HG02759 (cell line): ENCODE measurements around the gene ST6GAL2.

Experiments used
- ATAC-seq: cut with Tn5 transposase; IDR thresholded peaks from one replicate; pipeline ENCODE4 v1.9.1; 2021; ENCODE audit warnings: mild to moderate bottlenecking, moderate library complexity; ENCODE audit not compliant: unreplicated experiment

The ST6GAL2 gene, protein sequence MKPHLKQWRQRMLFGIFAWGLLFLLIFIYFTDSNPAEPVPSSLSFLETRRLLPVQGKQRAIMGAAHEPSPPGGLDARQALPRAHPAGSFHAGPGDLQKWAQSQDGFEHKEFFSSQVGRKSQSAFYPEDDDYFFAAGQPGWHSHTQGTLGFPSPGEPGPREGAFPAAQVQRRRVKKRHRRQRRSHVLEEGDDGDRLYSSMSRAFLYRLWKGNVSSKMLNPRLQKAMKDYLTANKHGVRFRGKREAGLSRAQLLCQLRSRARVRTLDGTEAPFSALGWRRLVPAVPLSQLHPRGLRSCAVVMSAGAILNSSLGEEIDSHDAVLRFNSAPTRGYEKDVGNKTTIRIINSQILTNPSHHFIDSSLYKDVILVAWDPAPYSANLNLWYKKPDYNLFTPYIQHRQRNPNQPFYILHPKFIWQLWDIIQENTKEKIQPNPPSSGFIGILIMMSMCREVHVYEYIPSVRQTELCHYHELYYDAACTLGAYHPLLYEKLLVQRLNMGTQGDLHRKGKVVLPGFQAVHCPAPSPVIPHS

DNA sequence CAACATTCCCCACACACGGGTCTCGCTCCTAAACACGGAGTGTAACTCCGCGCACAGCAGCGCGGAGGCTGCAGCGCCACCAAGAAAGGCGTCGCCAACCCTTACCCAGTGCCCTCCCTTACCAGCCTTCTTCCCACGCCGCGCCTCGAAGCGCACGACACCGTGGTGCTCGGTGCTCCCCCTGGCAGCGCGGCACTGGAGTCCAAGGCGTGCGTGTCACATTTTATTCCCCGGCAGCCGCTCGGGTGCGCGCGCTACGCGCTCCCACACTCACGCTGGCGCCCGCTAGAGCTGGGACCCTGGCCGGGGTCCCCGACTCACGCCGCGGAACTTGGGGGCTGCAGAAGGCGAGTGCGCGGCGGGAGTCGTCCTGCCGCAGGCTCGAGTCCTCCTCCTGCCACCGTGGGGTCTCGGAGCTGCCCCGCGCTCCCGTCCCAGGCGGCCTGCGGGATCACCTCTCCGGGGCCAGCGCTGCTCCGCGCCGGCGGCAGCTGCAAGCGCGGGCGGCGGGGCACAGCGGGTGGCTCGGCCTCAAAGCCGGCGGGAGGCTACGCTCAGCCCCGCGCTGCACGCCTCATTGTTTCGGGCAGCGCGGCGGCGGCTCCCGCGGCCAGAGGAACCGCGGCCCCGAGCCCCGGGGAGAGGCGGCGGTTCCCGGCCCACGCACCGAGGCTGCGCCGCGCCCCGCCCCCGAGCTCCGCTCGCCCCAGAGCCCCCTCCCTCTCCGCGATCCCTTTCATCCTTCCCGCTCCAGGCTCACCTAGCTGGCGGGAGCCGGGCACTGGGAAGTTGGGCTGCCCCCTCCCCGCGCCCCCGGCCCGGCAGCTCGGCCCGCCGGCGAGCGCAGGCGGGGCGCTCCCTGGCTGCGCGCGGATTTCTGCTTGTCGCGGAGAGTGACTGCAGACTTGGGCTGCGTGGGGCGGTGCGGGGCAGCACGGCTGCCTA, at the start of gene ST6GAL2:
Gene ST6GAL2 (minus strand): TSS at position 197 of the 945 bp plus-strand sequence. CDS start 42,190 bp downstream, outside the sequence.
- ATAC-seq = no peak

DNA sequence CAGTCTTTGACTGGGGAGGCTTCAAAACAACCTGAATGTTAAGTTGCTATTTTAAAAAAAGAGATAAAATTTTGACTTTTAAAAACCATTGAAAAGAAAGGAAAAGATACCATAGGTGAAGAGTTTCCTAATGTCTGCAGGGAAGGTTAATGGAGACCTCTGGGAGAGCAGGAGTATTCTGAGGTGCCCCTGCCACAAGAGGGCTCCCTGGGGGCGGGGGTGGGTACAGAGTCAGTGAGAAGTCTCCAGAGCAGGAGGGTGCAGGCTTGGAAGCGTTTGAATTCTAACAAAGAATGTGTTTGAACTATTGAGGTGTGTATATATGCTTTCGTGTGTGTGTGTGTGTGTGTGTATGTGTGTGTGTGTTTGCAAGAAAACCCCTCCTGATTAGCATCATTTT, 46.7 kb upstream of the ST6GAL2 start:
- ATAC-seq = no peak

DNA sequence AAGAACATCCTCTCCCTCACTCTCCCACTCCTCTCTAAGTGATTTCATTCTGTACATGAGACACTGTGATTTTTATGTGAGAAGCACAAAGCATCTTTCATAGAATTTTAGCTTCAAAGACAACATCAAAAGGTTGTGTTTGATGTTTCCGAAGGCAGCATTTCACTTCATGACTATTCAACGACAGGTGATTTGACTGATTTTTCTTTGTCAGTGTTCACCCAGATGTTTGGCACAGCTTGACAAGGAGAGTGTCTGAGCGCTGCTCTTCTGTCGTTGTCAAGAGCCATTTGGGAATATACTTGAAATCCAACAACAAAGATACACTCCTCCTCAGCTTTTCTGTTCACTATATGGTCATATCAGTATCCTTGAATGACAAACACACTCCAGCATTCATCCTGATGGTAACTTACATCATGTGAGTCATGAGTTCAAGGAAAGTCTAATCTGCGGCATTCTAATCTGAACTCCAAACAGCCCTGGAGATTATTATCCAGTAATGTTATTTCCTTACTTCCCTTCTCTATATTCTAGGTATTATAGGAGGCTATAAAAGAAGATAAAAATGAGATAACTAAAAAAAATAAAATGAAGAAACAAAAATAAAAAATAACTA, 45.9 kb upstream of the ST6GAL2 start:
- ATAC-seq = no peak

DNA sequence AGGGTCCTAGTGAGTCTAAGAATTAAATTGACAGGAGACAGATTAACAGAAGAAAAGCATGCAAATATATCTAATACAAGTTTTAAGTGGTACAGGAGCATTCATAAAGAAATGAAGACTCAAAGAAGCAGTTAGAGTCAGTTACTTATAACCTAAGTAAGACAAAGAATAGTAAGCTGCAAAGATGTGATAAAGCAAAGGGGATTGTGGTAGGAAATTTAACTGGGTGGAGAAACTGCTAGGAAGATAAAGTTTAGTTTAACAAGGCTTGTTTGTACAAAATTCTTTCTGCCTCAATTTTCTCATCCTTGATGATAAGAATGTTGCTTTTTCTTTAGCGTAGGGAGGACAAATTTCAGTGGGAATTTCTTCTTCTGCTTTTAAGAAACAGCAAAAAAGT, 35.5 kb upstream of the ST6GAL2 start:
- no peak for ATAC-seq

DNA sequence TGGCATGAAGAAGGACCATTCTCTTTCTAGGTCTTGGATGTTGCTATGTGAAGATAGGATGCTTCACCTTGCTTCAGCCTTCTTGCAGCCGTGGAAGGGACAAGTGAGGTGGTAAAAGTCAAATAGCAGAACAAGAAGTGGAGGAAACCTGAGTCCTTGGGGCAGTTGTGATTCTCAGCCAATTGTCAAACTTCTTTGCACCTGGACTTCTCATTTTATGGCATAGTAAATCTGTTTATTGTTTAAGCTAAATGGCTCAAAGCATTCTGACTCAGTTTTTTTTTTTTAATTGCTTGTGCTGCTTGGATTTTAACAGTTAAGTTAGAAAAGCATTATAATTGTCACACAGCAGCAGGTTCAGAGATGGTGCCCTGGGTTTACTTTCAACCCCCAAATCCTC, 33.0 kb upstream of the ST6GAL2 start:
- ATAC-seq = no peak

DNA sequence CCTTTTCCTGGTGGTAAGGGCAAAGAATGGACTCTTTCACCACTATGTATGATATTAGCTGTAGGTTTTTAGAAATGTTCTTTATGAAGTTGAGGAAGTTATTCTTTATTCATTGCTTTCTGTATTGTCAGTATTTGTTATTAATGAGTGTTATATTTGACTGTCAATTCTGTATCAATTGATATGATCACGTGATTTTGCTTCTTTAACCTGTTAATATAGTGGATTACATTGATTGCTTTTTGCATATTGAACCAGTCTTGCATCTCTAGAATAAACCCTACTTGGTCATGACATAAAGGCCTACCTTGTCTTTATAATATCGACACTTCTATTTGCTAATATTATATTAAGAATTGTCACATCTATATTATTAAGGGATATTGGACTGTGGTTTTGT, 18.3 kb upstream of the ST6GAL2 start:
- no peak for ATAC-seq

DNA sequence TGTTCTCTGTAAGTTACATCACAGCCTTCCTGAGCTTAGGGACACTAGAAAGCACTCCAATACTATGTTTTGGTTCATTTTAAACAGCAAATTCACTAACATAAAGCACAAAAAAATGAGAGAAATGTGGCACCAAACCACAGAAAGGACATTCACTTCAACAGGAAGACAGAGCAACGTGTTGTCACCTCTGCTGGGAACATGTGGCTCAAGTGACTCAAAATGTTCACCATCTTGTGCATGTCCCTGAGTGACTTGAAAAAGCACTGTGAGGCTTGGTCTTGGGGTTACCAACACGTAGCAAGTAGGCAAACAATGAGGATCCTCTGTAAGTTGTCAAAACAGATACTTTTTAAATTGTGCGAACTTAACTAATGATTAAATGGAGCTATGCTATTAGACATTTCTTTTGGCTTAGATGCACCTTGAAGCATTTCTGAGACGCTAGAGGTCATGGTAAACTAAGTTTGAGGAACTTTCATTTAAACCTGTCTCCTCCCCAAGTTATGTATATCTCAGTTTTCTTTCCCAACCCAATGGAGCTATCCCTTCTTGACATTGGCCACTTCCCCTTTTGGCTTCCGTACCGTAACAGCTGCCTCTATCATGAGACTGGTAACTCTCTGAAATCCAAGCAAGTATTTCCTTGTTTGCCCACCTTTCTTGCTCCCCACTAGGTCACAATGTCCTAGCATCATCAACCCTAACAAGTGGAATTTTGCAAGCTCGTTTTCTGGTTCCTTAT, 14.0 kb upstream of the ST6GAL2 start:
- no peak for ATAC-seq

DNA sequence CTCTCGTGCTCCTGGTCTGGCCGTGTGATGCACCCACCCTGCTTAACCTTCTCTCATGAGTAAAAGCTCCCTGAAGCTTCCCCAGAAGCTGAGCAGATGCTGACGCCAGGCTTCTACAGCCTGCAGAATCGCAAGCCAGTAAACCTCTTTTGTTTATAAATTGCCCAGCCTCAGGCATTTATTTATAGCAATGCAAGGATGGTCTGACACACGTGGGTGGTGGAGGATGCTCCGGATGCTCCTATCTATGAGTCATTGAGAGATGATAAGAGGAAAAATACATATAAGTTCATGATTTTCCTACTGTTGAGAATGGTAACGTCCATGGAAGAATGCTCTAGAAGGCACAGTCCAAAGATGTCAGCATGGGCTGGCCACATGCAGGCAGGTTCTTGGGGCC, 8.6 kb upstream of the ST6GAL2 start:
- ATAC-seq = no peak

DNA sequence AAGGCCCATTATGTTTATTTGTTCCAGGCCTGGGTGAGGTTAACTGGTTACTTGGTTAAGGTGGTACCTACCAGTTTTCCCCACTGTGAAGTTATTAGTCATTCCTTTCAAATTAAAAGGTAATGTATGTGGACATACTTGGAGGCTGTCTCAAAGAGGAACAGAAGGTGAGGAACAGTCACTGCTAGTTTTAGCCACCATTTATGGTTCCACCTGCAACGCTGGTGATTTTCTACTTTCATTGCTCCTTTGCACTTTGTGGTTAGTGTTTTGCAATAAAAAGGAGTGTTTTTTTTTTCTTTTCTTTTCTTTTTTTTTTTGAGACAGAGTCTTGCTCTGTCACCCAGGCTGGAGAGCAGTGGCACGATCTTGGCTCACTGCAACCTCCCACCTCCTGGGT, 6.1 kb upstream of the ST6GAL2 start:
- no peak for ATAC-seq

DNA sequence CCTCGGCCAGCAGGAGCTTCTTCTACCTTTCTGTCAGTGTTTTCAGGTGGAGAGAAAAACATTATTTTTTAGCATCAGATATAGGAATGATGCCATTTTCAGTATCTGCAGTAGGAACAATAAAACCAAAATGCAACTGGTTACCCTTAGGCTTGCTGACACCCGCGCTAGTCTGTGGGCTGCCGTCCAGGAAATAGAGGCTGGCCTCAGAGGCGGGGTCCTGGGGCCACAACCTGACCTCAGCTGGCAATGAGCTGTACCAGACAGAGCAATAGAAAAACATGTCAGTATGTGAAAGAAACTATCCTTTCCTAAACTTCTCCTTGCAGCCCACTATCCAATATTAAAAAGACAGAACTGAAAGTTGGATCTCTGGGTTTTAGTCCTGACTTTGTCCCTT, 4.6 kb upstream of the ST6GAL2 start:
- ATAC-seq = no peak

DNA sequence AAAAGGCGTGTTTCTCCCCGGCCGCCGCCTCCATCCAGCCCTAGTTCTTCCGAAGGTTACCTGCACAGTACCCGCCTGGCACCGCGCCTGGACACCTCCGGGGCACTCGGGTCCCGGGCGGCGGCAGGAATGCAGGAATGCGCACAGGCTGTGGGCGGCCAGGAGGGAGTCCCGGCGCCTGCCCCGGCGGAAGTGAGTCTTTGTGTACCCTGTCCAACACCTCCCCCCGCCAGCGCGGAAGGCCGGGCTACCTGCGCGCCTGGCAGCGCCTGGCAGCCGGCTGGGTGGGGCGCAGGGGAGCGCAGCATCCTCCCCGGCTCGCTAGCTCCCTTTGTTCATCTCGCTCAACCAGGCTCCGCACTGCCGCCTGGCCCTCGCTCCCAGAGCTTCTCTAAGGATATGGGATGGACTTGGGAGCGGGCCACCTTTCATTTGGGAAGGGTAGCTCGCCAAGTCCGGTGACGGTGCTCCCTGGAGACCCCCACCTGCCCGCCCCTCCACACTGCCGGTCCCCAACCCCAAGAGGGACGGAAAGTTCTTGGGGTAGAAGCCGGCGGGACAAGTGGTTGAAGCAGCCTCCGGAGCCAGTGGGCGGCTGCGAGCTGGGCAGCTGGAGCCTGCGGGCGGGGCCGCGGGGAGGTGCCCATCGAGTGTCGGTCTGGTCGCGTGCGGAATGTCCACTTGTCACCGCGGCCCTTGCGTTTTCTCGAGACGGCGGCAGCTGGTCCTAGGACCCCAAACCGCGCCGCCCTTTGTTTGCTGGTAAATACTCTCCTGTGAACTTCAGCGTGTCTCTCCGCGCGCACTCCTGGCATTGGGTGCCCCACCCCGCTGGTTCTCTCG, 1.2 kb upstream of the ST6GAL2 start:
- ATAC-seq = no peak

DNA sequence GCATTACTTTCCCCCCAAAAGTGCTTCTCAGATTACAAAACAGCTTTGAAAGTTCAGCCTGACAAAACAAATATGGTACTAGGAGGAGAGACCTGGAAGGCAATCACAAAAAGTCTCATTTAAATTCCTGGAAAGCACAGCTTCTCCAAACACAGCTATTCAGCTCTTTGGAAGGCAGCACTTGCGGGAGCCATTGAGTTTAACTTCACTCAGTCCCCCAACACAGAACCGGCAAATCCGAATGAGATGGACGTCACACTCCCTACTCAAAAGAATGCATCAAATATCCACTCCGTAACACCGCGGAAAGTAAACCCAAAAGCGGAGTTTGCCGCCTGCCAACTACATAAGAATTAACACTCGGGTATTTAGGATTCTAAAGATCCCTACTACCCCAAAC, 638 bp downstream of the ST6GAL2 start:
- ATAC-seq = no peak

DNA sequence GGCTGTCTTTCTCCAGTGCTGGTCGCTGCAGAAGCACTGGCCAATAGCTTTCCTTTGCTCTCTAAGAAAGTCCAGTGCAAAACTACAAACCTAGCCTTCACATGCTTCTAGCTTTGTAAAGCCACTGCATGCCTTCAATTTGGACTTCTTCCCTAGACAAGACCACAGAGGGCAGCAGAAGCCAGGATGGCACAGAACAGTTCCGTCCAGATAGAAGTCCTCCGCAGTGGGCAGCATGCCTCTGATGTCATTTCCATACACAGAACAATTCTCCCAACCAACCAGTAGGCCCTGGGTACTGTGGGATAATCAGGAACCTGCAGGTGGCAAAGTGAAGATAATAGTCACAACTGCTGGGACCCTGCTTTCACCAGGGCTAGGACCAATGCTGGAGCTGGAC, 3.3 kb downstream of the ST6GAL2 start:
- no peak for ATAC-seq

DNA sequence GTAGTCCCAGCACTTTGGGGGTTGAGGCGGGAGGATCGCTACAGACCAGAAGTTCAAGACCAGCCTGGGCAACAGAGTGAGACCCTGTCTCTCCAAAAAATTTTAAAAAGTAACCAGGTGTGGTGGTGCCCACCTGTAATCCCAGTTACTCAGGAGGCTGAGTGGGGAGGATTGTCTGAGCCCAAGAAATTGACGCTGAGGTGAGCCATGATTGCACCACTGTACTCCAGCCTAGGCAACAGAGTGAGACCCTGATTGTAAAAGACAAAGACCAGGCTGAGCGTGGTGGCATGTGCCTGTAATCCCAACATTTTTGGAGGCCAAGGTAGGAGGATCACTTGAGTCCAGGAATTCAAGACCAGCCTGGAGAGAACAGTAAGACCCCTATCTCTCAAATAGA, 7.8 kb downstream of the ST6GAL2 start:
- ATAC-seq = no peak

DNA sequence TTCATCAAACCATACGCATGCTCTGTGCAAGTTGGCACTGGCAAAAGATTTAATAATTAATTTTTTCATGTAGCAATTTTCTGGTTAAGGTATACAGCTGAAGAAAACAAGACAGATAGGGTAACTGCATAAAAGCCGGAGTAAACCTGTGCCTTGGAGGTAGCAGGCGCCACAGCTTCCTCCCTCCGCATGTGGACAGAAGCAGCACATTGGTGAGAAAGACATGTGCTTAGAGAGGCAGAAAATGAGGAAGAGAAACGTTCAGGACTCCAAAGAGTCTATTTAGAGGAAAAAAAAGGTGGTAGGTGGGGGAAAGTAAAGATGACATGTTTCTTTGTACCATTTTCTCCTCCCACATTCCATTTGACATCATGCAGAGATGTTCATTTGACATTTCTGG, 9.3 kb downstream of the ST6GAL2 start:
- ATAC-seq = no peak

DNA sequence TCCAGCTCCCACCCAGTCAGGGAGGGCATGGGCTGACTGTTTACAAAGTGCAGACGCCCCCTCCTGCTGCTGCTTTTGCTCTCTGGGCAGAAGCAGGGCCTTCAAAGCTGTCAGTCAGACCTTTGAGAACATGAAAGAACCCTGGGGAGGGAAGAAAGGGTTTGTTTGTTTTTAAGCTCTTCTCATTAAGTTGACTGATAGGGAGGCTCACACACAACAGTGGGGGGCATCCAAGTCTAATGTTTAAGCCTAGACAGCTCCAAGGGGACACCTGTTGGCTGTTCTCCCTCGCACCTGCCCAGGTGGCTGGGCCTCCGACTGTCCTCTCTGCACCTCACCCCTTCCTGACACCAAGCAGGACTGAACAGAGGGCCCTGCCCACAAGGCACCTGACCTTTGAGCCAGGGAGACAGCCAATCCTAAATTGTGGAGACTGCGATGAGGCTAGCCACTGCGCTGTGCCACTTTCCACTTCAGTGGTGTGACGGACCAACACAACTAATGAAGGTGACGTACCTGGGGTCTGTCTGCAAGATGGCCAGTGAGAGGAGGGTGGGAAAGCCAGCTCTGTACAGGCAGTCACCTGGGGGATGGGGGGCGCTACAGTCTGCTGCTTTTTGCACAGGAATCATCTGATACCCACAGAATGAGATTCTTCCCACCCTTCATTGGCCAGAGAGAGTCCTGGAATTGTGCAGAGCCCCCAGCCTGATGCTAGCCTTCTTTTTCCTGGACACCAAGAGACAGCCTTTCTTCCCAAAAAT, 16.3 kb downstream of the ST6GAL2 start:
- no peak for ATAC-seq

DNA sequence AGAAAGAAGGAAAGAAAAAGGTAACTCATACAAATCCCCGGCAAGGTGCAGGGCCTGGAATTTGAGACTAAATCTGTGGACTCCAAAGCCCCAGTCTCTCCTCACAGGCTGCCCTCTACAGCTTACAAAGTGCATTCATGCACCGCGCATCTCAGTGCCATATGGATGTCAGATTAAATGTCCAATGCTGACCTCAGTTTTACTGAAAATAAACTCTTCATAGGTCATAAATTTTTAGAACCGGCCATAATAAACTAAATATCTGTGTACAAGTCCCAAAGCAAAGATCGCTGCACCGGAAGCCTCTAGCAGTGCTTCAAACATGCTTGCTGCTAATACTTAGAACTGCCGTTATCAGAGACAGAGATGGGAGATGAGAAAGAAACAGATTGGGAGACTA, 17.7 kb downstream of the ST6GAL2 start:
- no peak for ATAC-seq

DNA sequence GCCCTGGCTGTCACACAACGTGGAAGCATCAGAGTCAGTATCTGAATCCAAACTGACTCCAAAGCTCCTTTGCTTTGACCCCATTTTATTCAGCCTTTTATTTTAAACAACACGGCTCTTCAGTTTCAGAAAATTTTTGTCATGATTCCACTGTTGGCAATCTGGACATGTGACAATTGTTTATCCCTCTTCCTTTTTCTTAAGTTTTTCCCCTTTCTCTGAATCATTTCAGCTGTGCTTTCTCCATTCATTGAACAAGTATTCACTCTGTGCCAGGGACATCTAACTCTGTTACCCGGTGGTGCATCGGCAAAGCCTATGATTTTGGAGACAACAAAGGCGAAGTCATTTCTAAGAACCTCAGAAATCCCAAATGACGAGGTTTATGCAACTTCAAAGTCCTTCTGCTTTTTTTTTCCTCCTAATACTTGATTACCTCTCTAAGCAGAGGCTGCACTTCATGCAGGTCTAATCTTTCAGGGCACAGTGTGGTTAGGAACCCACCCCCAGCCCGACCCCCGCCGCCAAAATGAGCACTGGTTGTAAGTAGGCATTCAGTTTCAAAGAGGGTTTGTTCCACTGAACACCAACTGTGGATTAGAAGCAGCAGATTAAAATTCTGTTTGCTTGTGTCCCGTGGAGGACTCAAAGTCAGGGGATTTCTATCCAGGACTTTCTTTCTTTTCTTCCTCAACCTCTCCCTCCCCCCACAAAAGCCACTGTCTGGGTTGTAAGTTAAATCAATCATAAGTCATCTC, 18.6 kb downstream of the ST6GAL2 start:
- no peak for ATAC-seq
